HCT116 (cell line): ENCODE data around the gene POLDIP2.

ENCODE experiments used
- CTCF ChIP-seq, 3 experiments: fragments of 200-600 bp in 1 of 3; sonication (generic) in 1 of 3; IDR thresholded peaks in 2 of 3; conservative IDR thresholded peaks in 1 of 3; 2 replicates each; pipeline ENCODE4 v1.5.1; 2012 to 2017; ENCODE audit warnings: low read depth in 2 of 3, low read length in 2 of 3, antibody characterized with exemption in 1 of 3, borderline replicate concordance in 1 of 3, control low read depth in 1 of 3, mild to moderate bottlenecking in 1 of 3, mixed read lengths in 1 of 3, mixed run types in 1 of 3, moderate library complexity in 1 of 3; ENCODE audit not compliant: insufficient read depth in 1 of 3
- EZH2 ChIP-seq: fragments of 200-600 bp; sonication (generic); IDR thresholded peaks from 2 replicates; pipeline ENCODE4 v1.6.1; 2017; ENCODE audit warnings: antibody characterized with exemption, mixed run types
- JUND ChIP-seq: IDR thresholded peaks from 2 replicates; pipeline ENCODE4 v1.6.1; 2012
- MAX ChIP-seq: IDR thresholded peaks from 2 replicates; pipeline ENCODE4 v1.6.1; 2012
- POLR2A ChIP-seq: IDR thresholded peaks from 2 replicates; pipeline ENCODE4 v1.7.0; 2011; ENCODE audit warnings: borderline replicate concordance; ENCODE audit not compliant: insufficient read depth, insufficient read length; ENCODE audit errors: extremely low read depth
- POLR2AphosphoS5 ChIP-seq: IDR thresholded peaks from 2 replicates; pipeline ENCODE4 v1.6.1; 2011; ENCODE audit warnings: mild to moderate bottlenecking, low read depth, low read length, moderate library complexity
- SIN3A ChIP-seq: IDR thresholded peaks from 2 replicates; pipeline ENCODE4 v1.6.1; 2012; ENCODE audit warnings: low read depth
- SP1 ChIP-seq: IDR thresholded peaks from 2 replicates; pipeline ENCODE4 v1.6.1; 2012; ENCODE audit warnings: low read depth
- ZNF274 ChIP-seq: fragments of 200-500 bp; sonication (Bioruptor generic); IDR thresholded peaks from 2 replicates; pipeline ENCODE4 v1.6.1; 2014; ENCODE audit warnings: mild to moderate bottlenecking, low read depth, low read length, inconsistent platforms
- TF ChIP-seq, protein P1 (sequence below): IDR thresholded peaks from 2 replicates; pipeline ENCODE4 v1.6.1; 2011; ENCODE audit warnings: mild to moderate bottlenecking, low read length, moderate library complexity; ENCODE audit not compliant: insufficient replicate concordance; ENCODE audit errors: extremely low read depth

DNA sequence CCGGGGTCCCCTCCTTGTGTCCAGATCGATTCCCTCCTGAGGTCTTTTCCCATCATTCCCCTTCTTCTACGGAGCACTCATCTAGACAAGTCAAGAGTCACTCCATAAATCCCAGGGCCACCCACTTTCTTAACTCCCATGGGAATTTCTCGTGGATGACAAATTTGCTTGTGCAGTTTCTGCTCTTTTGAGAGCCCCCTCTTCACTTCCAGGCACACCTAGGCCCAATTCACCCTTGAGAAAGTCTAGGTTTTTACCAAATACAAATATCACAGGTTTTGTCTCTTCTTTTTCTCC is 522 bp upstream of the POLDIP2 start:
- TF ChIP-seq CTCF (IDR thresholded peaks at IDR 0.05 in 2 of 3, conservative IDR thresholded peaks at IDR 0.05 in 1 of 3; ENCODE audit: borderline replicate concordance in 1 of 3, insufficient read depth in 1 of 3, low read depth in 2 of 3, low read length in 2 of 3) (no peak), EZH2 (no peak), POLR2A (peak; percentile 6), POLR2AphosphoS5 (no peak), MAX (no peak), SIN3A (no peak), ZNF274 (no peak), JUND (no peak), SP1 (no peak)
- TF ChIP-seq, protein P1, sequence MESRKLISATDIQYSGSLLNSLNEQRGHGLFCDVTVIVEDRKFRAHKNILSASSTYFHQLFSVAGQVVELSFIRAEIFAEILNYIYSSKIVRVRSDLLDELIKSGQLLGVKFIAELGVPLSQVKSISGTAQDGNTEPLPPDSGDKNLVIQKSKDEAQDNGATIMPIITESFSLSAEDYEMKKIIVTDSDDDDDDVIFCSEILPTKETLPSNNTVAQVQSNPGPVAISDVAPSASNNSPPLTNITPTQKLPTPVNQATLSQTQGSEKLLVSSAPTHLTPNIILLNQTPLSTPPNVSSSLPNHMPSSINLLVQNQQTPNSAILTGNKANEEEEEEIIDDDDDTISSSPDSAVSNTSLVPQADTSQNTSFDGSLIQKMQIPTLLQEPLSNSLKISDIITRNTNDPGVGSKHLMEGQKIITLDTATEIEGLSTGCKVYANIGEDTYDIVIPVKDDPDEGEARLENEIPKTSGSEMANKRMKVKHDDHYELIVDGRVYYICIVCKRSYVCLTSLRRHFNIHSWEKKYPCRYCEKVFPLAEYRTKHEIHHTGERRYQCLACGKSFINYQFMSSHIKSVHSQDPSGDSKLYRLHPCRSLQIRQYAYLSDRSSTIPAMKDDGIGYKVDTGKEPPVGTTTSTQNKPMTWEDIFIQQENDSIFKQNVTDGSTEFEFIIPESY: no peak
